A549 (cell line): Measurements from ENCODE around the gene FAM228A.

ENCODE experiments used
- BHLHE40 ChIP-seq: IDR thresholded peaks from 2 replicates; pipeline ENCODE4 v1.6.1; 2012; ENCODE audit warnings: low read depth, low read length, inconsistent platforms
- CBX2 ChIP-seq: fragments of 200-600 bp; sonication (generic); IDR thresholded peaks from 2 replicates; pipeline ENCODE4 v1.6.1; 2016; ENCODE audit warnings: low read depth, mild to moderate bottlenecking, borderline replicate concordance
- CEBPB ChIP-seq, 2 experiments: fragments of >200 bp in 1 of 2; sonication (Bioruptor Twin) in 1 of 2; formaldehyde crosslinking in 1 of 2; IDR thresholded peaks; 2 replicates each; pipeline ENCODE4 v1.6.1; 2012 to 2016
- ESRRA ChIP-seq: fragments of 150-350 bp; IDR thresholded peaks from 2 replicates; pipeline ENCODE4 v1.6.1; 2014; ENCODE audit warnings: mild to moderate bottlenecking, low read length, borderline replicate concordance
- JUNB ChIP-seq: fragments of >200 bp; sonication (Bioruptor Twin); formaldehyde crosslinking; IDR thresholded peaks from 2 replicates; pipeline ENCODE4 v1.6.1; 2016
- MAZ ChIP-seq: fragments of 150-350 bp; IDR thresholded peaks from 2 replicates; pipeline ENCODE4 v1.6.1; 2014; ENCODE audit warnings: antibody characterized with exemption, low read depth, low read length, borderline replicate concordance
- POLR2A ChIP-seq: IDR thresholded peaks from 2 replicates; pipeline ENCODE4 v1.6.1; 2012; ENCODE audit warnings: mild to moderate bottlenecking, low read length
- POLR2AphosphoS2 ChIP-seq: conservative IDR thresholded peaks from 2 replicates; pipeline ENCODE4 v1.6.1; 2012; ENCODE audit warnings: low read length, improper control_type of control experiment, inconsistent platforms
- RAD21 ChIP-seq, 2 experiments: fragments of >200 bp in 1 of 2; sonication (Bioruptor Twin) in 1 of 2; formaldehyde crosslinking in 1 of 2; IDR thresholded peaks in 1 of 2; conservative IDR thresholded peaks in 1 of 2; 2 replicates in 1 of 2; 3 replicates in 1 of 2; pipeline ENCODE4 v1.6.1; 2012 to 2018; ENCODE audit warnings: inconsistent platforms in 1 of 2
- RNF2 ChIP-seq: fragments of 200-600 bp; sonication (generic); IDR thresholded peaks from 2 replicates; pipeline ENCODE4 v1.6.1; 2016; ENCODE audit warnings: low read depth, mild to moderate bottlenecking, antibody characterized with exemption, moderate library complexity, borderline replicate concordance
- TF ChIP-seq, protein P1 (sequence below): fragments of >200 bp; sonication (Bioruptor Twin); formaldehyde crosslinking; IDR thresholded peaks from 3 replicates; pipeline ENCODE4 v1.5.1; 2016
- TF ChIP-seq, protein P2 (sequence below): fragments of 150-350 bp; IDR thresholded peaks from 2 replicates; pipeline ENCODE4 v1.6.1; 2014; ENCODE audit warnings: low read depth, mild to moderate bottlenecking, low read length
- TF ChIP-seq, protein P3 (sequence below): fragments of 200-600 bp; sonication (generic); IDR thresholded peaks from 2 replicates; pipeline ENCODE4 v1.6.1; 2016; ENCODE audit warnings: antibody characterized with exemption, mild to moderate bottlenecking, moderate library complexity
- TF ChIP-seq, protein P4 (sequence below): IDR thresholded peaks from 2 replicates; pipeline ENCODE4 v1.6.1; 2012

DNA sequence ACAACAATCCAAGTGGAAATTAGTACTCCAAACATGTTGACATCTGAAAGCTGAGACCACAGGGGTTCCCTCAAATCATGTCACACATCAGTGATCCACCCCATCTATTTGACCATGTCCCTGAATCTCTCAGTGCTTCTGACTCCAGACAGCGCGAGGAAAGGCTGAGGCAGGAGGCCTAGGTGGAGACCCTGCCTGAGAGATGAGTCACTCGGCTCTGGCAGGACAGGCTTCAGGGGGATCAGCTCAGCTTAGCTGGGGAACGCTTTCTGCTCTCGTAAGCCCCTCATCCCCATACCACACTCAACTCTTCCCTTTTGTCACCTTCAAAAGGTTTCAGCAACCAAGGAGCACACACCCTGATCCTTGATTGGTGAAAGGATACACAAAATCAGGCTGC is 5.8 kb upstream of the FAM228A start:
- TF ChIP-seq, protein P1, sequence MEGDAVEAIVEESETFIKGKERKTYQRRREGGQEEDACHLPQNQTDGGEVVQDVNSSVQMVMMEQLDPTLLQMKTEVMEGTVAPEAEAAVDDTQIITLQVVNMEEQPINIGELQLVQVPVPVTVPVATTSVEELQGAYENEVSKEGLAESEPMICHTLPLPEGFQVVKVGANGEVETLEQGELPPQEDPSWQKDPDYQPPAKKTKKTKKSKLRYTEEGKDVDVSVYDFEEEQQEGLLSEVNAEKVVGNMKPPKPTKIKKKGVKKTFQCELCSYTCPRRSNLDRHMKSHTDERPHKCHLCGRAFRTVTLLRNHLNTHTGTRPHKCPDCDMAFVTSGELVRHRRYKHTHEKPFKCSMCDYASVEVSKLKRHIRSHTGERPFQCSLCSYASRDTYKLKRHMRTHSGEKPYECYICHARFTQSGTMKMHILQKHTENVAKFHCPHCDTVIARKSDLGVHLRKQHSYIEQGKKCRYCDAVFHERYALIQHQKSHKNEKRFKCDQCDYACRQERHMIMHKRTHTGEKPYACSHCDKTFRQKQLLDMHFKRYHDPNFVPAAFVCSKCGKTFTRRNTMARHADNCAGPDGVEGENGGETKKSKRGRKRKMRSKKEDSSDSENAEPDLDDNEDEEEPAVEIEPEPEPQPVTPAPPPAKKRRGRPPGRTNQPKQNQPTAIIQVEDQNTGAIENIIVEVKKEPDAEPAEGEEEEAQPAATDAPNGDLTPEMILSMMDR = no peak
- TF ChIP-seq, protein P2, sequence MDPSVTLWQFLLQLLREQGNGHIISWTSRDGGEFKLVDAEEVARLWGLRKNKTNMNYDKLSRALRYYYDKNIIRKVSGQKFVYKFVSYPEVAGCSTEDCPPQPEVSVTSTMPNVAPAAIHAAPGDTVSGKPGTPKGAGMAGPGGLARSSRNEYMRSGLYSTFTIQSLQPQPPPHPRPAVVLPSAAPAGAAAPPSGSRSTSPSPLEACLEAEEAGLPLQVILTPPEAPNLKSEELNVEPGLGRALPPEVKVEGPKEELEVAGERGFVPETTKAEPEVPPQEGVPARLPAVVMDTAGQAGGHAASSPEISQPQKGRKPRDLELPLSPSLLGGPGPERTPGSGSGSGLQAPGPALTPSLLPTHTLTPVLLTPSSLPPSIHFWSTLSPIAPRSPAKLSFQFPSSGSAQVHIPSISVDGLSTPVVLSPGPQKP = no peak
- no peak for TF ChIP-seq BHLHE40
- no peak for TF ChIP-seq POLR2AphosphoS2
- TF ChIP-seq, protein P3, sequence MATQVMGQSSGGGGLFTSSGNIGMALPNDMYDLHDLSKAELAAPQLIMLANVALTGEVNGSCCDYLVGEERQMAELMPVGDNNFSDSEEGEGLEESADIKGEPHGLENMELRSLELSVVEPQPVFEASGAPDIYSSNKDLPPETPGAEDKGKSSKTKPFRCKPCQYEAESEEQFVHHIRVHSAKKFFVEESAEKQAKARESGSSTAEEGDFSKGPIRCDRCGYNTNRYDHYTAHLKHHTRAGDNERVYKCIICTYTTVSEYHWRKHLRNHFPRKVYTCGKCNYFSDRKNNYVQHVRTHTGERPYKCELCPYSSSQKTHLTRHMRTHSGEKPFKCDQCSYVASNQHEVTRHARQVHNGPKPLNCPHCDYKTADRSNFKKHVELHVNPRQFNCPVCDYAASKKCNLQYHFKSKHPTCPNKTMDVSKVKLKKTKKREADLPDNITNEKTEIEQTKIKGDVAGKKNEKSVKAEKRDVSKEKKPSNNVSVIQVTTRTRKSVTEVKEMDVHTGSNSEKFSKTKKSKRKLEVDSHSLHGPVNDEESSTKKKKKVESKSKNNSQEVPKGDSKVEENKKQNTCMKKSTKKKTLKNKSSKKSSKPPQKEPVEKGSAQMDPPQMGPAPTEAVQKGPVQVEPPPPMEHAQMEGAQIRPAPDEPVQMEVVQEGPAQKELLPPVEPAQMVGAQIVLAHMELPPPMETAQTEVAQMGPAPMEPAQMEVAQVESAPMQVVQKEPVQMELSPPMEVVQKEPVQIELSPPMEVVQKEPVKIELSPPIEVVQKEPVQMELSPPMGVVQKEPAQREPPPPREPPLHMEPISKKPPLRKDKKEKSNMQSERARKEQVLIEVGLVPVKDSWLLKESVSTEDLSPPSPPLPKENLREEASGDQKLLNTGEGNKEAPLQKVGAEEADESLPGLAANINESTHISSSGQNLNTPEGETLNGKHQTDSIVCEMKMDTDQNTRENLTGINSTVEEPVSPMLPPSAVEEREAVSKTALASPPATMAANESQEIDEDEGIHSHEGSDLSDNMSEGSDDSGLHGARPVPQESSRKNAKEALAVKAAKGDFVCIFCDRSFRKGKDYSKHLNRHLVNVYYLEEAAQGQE = no peak
- no peak for TF ChIP-seq POLR2A
- TF ChIP-seq, protein P4, sequence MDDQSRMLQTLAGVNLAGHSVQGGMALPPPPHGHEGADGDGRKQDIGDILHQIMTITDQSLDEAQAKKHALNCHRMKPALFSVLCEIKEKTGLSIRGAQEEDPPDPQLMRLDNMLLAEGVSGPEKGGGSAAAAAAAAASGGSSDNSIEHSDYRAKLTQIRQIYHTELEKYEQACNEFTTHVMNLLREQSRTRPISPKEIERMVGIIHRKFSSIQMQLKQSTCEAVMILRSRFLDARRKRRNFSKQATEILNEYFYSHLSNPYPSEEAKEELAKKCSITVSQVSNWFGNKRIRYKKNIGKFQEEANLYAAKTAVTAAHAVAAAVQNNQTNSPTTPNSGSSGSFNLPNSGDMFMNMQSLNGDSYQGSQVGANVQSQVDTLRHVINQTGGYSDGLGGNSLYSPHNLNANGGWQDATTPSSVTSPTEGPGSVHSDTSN = no peak
- no peak for TF ChIP-seq CBX2
- no peak for TF ChIP-seq JUNB
- TF ChIP-seq RNF2 = no peak
- no peak for TF ChIP-seq CEBPB (IDR thresholded peaks at IDR 0.05)
- no peak for TF ChIP-seq RAD21 (conservative IDR thresholded peaks at IDR 0.05 in 1 of 2, IDR thresholded peaks at IDR 0.05 in 1 of 2)
- TF ChIP-seq ESRRA = no peak
- no peak for TF ChIP-seq MAZ
